GM23338 (cell line): Measurements from ENCODE around the gene TM2D1. TPM values are rescaled to one million over a fixed set of nuclear protein-coding genes. Genes with fewer than 3 reads are reported as not detected.

Experiments used
- ATAC-seq: fragments of 200-7000 bp; cut with Tn5 transposase; 3 replicates; pipeline ENCODE4 v1.9.1; 2020
- DNase-seq: peaks from one replicate; pipeline ENCODE4 v3.0.0-alpha.2; 2015; ENCODE audit warnings: low spot score
- H2AFZ ChIP-seq: fragments of 200-600 bp; sonication (generic); 2 replicates; pipeline ENCODE4 v1.8.0; 2016; ENCODE audit warnings: antibody characterized with exemption, mild to moderate bottlenecking, moderate library complexity
- H3F3A ChIP-seq: fragments of 200-600 bp; sonication (generic); replicated peaks from 2 replicates; pipeline ENCODE4 v1.8.0; 2017; ENCODE audit warnings: antibody characterized with exemption, mixed run types, low read depth
- H3K27ac ChIP-seq: fragments of 200-600 bp; sonication (generic); 2 replicates; pipeline ENCODE4 v1.6.1; 2016; ENCODE audit warnings: low read depth
- H3K27me3 ChIP-seq: fragments of 200-600 bp; sonication (generic); 2 replicates; pipeline ENCODE4 v1.8.0; 2016; ENCODE audit warnings: mild to moderate bottlenecking, mixed run types, moderate library complexity; ENCODE audit not compliant: insufficient read depth
- H3K36me3 ChIP-seq: fragments of 200-600 bp; sonication (generic); 2 replicates; pipeline ENCODE4 v1.8.0; 2016; ENCODE audit warnings: mild to moderate bottlenecking; ENCODE audit not compliant: insufficient read depth
- H3K4me1 ChIP-seq: fragments of 200-600 bp; sonication (generic); 2 replicates; pipeline ENCODE4 v1.8.0; 2016; ENCODE audit warnings: mild to moderate bottlenecking, moderate library complexity; ENCODE audit not compliant: insufficient read depth
- H3K4me2 ChIP-seq: fragments of 200-600 bp; sonication (generic); 2 replicates; pipeline ENCODE4 v1.7.1; 2017; ENCODE audit warnings: mixed run types
- H3K4me3 ChIP-seq: fragments of 200-600 bp; sonication (generic); 2 replicates; pipeline ENCODE4 v1.6.1; 2016; ENCODE audit warnings: mixed run types
- H3K79me2 ChIP-seq: fragments of 200-600 bp; sonication (generic); replicated peaks from 2 replicates; pipeline ENCODE4 v1.8.0; 2017; ENCODE audit warnings: mild to moderate bottlenecking; ENCODE audit not compliant: insufficient read depth
- H3K9me2 ChIP-seq: fragments of 200-600 bp; sonication (generic); 2 replicates; pipeline ENCODE4 v1.8.0; 2017; ENCODE audit not compliant: insufficient read depth
- H4K20me1 ChIP-seq: fragments of 200-600 bp; sonication (generic); replicated peaks from 2 replicates; pipeline ENCODE4 v1.8.0; 2017; ENCODE audit warnings: mild to moderate bottlenecking; ENCODE audit not compliant: insufficient read depth
- H3K27ac Mint-ChIP-seq: 2 replicates; pipeline ENCODE4 v1.8.0; 2020; ENCODE audit warnings: inconsistent platforms, mild to moderate bottlenecking, moderate library complexity, mixed read lengths
- H3K27me3 Mint-ChIP-seq: 3 replicates; pipeline ENCODE4 v1.8.0; 2022; ENCODE audit warnings: low read depth, mild to moderate bottlenecking, moderate library complexity, mixed read lengths, inconsistent platforms; ENCODE audit not compliant: insufficient read depth, poor library complexity
- H3K36me3 Mint-ChIP-seq: 3 replicates; pipeline ENCODE4 v1.8.0; 2021; ENCODE audit warnings: low read depth, mild to moderate bottlenecking, inconsistent platforms, moderate library complexity, mixed read lengths
- H3K4me1 Mint-ChIP-seq: 3 replicates; pipeline ENCODE4 v1.8.0; 2020; ENCODE audit warnings: mild to moderate bottlenecking, inconsistent platforms, mixed read lengths
- H3K4me3 Mint-ChIP-seq: 3 replicates; pipeline ENCODE4 v1.8.0; 2021; ENCODE audit warnings: moderate library complexity, mild to moderate bottlenecking, inconsistent platforms, mixed read lengths
- H3K9me3 Mint-ChIP-seq: 3 replicates; pipeline ENCODE4 v1.8.0; 2020; ENCODE audit warnings: moderate library complexity, mild to moderate bottlenecking, inconsistent platforms, mixed read lengths
- CREB1 ChIP-seq: fragments of 250-450 bp; sonication (Bioruptor Pico); IDR thresholded peaks from 2 replicates; pipeline ENCODE4 v1.5.0; 2020; ENCODE audit warnings: low read depth, mild to moderate bottlenecking, moderate library complexity
- POLR2AphosphoS5 ChIP-seq: IDR thresholded peaks from 2 replicates; pipeline ENCODE4 v1.6.1; 2016; ENCODE audit warnings: antibody characterized with exemption, low read depth
- long read RNA-seq: library from polyadenylated mRNA; unstranded; transcript quantifications from one replicate; pipeline ENCODE4 v2.0.0, GENCODE V29; 2020; ENCODE audit not compliant: unreplicated experiment
- polyA plus RNA-seq: library from polyadenylated mRNA; unstranded; fragments of >200 nt; fragmentation: Nextera tagmentation; extraction: Ambion mirVana; gene quantifications from 2 replicates; pipeline ENCODE4 v1.2.1, GENCODE V29; 2016
- total RNA-seq: library from RNA; depleted of rRNA; stranded (reverse); fragments of >200 nt; shearing (Covaris generic); gene quantifications from 2 replicates; pipeline ENCODE4 v1.2.3, GENCODE V29; 2014; rRNA removed
- TF ChIP-seq, protein P1 (sequence below): IDR thresholded peaks from 2 replicates; pipeline ENCODE4 v1.6.1; 2016; ENCODE audit warnings: antibody characterized with exemption
- TF ChIP-seq, protein P2 (sequence below): fragments of 250-450 bp; sonication (Bioruptor Pico); IDR thresholded peaks from 2 replicates; pipeline ENCODE4 v1.5.0; 2020; ENCODE audit warnings: mild to moderate bottlenecking, moderate library complexity

TM2D1 gene
- 35.5 and 47.5 TPM in 2 replicates for total RNA-seq
- 44.4 and 46.7 TPM in 2 replicates for polyA plus RNA-seq
- long read RNA-seq, transcript TM2D1-201 (7 exons, 1,250 nt) = major isoform, 13 of 21 reads
- long read RNA-seq, partial matches to known transcripts = 2 of 21 reads
- long read RNA-seq, other reads (novel, unspliced or antisense) = 5 of 21 reads

DNA sequence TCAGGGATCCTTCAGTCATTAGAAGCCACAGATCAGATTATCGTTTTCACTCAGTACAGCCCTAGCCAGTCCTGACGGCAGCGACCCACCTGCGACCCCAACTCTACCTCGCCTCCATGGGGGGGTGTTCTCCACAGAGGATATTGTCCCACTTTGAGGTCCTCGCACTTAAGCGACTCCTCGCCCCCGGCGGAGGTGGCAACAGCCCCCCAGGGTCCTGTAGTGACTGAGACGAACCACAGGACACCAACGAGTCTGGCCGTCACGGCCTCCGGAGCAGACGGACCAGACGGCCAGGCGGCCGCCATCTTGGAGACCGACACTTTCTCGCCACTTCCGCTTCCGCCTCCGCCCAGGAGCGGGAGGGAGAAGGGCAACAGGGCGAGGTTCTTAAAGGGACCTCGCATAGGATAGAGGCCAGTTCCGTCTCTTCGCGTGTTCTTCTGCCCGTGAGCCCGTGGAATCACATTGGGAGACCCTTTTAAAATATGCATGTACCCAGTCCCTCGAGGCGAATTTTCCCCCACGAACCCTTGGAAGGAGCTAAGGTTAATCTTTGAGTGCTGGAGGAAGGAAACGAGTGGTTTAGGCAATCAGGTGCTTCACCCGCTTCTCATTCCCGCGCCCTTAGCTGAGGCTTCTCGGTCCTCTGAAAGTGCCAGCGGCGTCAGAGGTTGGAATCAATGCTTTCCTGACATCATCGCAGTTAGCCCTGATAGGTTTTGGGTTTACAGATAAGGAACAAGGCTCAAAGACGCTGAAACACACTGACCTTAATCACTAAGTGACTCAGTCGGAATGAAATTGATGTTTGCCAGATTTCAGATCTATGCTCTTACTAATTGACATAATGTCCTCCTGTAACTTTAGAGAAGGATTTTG, at the start of gene TM2D1:
Gene TM2D1, minus strand, starts transcription at position 329 of the 882 bp plus-strand sequence. Its CDS starts 21 bp downstream, at position 308.
- peak within 1 kb of the TSS; percentile 90 for H3K4me3 ChIP-seq
- peaks cover 4% of the 10 kb centered on the region for H3K4me1 ChIP-seq
- no peaks in the 10 kb centered on the region for H3K27me3 Mint-ChIP-seq
- peak within 1 kb of the TSS; percentile 61 for H3K27ac ChIP-seq
- DNase-seq (peak; percentile 95), ATAC-seq (peak; percentile 98)
- H3K4me3 Mint-ChIP-seq = peak within 1 kb of the TSS; percentile 92
- H2AFZ ChIP-seq = peak within 1 kb of the TSS; percentile 38
- no peaks in the 10 kb centered on the region for H3K9me3 Mint-ChIP-seq
- H3K27ac Mint-ChIP-seq = peak within 1 kb of the TSS; percentile 98
- H3K79me2 ChIP-seq = peaks cover 43% of the 10 kb centered on the region
- no peaks in the 10 kb centered on the region for H3K36me3 ChIP-seq
- H3K27me3 ChIP-seq = no peaks in the 10 kb centered on the region
- peaks cover 6% of the 10 kb centered on the region; the same call in 2 of the 3 replicates for H3K4me1 Mint-ChIP-seq
- peaks cover 3% of the 10 kb centered on the region; the same call in 1 of the 3 replicates for H3K36me3 Mint-ChIP-seq
- TF ChIP-seq, protein P1, sequence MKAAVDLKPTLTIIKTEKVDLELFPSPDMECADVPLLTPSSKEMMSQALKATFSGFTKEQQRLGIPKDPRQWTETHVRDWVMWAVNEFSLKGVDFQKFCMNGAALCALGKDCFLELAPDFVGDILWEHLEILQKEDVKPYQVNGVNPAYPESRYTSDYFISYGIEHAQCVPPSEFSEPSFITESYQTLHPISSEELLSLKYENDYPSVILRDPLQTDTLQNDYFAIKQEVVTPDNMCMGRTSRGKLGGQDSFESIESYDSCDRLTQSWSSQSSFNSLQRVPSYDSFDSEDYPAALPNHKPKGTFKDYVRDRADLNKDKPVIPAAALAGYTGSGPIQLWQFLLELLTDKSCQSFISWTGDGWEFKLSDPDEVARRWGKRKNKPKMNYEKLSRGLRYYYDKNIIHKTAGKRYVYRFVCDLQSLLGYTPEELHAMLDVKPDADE = peak; percentile 80
- TF ChIP-seq, protein P2, sequence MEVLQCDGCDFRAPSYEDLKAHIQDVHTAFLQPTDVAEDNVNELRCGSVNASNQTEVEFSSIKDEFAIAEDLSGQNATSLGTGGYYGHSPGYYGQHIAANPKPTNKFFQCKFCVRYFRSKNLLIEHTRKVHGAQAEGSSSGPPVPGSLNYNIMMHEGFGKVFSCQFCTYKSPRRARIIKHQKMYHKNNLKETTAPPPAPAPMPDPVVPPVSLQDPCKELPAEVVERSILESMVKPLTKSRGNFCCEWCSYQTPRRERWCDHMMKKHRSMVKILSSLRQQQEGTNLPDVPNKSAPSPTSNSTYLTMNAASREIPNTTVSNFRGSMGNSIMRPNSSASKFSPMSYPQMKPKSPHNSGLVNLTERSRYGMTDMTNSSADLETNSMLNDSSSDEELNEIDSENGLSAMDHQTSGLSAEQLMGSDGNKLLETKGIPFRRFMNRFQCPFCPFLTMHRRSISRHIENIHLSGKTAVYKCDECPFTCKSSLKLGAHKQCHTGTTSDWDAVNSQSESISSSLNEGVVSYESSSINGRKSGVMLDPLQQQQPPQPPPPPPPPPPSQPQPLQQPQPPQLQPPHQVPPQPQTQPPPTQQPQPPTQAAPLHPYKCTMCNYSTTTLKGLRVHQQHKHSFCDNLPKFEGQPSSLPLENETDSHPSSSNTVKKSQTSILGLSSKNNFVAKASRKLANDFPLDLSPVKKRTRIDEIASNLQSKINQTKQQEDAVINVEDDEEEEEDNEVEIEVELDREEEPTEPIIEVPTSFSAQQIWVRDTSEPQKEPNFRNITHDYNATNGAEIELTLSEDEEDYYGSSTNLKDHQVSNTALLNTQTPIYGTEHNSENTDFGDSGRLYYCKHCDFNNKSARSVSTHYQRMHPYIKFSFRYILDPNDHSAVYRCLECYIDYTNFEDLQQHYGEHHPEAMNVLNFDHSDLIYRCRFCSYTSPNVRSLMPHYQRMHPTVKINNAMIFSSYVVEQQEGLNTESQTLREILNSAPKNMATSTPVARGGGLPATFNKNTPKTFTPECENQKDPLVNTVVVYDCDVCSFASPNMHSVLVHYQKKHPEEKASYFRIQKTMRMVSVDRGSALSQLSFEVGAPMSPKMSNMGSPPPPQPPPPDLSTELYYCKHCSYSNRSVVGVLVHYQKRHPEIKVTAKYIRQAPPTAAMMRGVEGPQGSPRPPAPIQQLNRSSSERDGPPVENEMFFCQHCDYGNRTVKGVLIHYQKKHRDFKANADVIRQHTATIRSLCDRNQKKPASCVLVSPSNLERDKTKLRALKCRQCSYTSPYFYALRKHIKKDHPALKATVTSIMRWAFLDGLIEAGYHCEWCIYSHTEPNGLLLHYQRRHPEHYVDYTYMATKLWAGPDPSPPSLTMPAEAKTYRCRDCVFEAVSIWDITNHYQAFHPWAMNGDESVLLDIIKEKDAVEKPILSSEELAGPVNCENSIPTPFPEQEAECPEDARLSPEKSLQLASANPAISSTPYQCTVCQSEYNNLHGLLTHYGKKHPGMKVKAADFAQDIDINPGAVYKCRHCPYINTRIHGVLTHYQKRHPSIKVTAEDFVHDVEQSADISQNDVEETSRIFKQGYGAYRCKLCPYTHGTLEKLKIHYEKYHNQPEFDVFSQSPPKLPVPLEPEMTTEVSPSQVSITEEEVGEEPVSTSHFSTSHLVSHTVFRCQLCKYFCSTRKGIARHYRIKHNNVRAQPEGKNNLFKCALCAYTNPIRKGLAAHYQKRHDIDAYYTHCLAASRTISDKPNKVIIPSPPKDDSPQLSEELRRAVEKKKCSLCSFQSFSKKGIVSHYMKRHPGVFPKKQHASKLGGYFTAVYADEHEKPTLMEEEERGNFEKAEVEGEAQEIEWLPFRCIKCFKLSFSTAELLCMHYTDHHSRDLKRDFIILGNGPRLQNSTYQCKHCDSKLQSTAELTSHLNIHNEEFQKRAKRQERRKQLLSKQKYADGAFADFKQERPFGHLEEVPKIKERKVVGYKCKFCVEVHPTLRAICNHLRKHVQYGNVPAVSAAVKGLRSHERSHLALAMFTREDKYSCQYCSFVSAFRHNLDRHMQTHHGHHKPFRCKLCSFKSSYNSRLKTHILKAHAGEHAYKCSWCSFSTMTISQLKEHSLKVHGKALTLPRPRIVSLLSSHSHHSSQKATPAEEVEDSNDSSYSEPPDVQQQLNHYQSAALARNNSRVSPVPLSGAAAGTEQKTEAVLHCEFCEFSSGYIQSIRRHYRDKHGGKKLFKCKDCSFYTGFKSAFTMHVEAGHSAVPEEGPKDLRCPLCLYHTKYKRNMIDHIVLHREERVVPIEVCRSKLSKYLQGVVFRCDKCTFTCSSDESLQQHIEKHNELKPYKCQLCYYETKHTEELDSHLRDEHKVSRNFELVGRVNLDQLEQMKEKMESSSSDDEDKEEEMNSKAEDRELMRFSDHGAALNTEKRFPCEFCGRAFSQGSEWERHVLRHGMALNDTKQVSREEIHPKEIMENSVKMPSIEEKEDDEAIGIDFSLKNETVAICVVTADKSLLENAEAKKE (CRISPR knock-in tag) = no peak
- peak; percentile 57 for TF ChIP-seq CREB1
- TF ChIP-seq POLR2AphosphoS5 = peak; percentile 97
- 0 out of 2 replicates have a peak, but pooled peaks cover 4% of the 10 kb centered on the region for H4K20me1 ChIP-seq
- H3F3A ChIP-seq = no peaks in the 10 kb centered on the region
- peak within 1 kb of the TSS; percentile 65 for H3K4me2 ChIP-seq
- no peaks in the 10 kb centered on the region for H3K9me2 ChIP-seq
